GM12891 (cell line): Measurements from ENCODE around the gene NEUROG2.

Source experiments
- POLR2A ChIP-seq: IDR thresholded peaks from 2 replicates; pipeline ENCODE4 v1.6.1; 2011; ENCODE audit warnings: low read depth, low read length, control low read depth
- POLR2AphosphoS5 ChIP-seq: IDR thresholded peaks from 2 replicates; pipeline ENCODE4 v1.6.1; 2011; ENCODE audit warnings: low read depth, low read length, control low read depth
- TAF1 ChIP-seq: IDR thresholded peaks from 2 replicates; pipeline ENCODE4 v1.6.1; 2011; ENCODE audit warnings: low read depth, low read length, control low read depth

- TF ChIP-seq POLR2AphosphoS5 (no peak), POLR2A (no peak), TAF1 (no peak)
These were observed 20.1 kb upstream of the NEUROG2 start for GRCh38 chr4:112536123-112536522.
